ENCODE results near the gene CERK. TPM values are rescaled to one million over a fixed set of nuclear protein-coding genes. Genes with fewer than 3 reads are reported as not detected.

The CERK gene
- total RNA-seq, 1 donor from 2014 or later = 46.3 TPM

DNA sequence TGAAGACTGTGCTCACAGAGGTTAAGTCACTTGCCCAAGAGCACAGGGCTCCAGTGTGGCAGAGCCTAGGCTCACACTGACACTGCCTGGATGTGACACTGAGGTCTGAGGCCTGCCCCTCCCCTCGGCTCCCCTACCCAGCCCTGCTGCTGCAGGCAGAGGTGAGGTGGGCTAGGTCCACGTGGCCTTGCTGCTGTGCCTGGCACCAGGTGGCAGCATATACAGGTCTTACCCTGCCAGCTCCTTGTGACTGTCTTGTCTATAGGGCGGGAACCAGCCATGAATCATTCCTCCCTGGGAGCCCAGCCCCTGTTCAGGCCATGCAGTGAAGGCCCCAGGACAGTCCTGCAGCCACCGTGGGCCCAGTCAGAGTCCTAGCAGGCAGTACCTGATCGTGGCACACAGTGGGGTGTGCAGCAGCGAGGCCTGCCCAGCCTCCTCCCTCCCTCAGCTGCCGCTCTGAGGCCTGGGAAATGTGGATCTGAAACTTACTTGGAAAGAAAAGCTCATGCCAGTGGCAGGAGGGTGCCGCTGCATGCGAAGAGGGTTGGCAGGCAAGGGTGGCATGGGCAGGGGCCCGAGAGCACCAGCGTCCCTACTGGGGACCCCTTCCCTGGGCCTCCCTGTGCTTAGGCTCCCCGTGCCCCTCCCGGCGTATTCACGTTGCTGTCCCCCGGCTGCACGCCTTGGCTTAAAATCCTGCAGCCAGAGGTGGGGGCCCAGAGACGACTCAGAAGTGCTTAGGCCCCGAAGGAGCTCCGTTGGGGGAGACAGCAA lies 1.2 kb upstream of the CERK start:
- H3K36me3 ChIP-seq (ENCODE audit: control insufficient read depth, insufficient read depth, low read length) = no peaks in the 10 kb centered on the region
- TF ChIP-seq, protein P1, sequence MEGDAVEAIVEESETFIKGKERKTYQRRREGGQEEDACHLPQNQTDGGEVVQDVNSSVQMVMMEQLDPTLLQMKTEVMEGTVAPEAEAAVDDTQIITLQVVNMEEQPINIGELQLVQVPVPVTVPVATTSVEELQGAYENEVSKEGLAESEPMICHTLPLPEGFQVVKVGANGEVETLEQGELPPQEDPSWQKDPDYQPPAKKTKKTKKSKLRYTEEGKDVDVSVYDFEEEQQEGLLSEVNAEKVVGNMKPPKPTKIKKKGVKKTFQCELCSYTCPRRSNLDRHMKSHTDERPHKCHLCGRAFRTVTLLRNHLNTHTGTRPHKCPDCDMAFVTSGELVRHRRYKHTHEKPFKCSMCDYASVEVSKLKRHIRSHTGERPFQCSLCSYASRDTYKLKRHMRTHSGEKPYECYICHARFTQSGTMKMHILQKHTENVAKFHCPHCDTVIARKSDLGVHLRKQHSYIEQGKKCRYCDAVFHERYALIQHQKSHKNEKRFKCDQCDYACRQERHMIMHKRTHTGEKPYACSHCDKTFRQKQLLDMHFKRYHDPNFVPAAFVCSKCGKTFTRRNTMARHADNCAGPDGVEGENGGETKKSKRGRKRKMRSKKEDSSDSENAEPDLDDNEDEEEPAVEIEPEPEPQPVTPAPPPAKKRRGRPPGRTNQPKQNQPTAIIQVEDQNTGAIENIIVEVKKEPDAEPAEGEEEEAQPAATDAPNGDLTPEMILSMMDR (IDR thresholded peaks at IDR 0.05; ENCODE audit: insufficient read depth, low read length, poor library complexity, severe bottlenecking) = peak; percentile 75
- H3K4me3 ChIP-seq (ENCODE audit: low read depth, low read length) = peak overlapping the region; percentile 72
- DNase-seq (ENCODE audit: low read depth) = peak; percentile 77
- no peaks in the 10 kb centered on the region for H3K27me3 ChIP-seq (ENCODE audit: control insufficient read depth, insufficient read depth, low read length)

DNA sequence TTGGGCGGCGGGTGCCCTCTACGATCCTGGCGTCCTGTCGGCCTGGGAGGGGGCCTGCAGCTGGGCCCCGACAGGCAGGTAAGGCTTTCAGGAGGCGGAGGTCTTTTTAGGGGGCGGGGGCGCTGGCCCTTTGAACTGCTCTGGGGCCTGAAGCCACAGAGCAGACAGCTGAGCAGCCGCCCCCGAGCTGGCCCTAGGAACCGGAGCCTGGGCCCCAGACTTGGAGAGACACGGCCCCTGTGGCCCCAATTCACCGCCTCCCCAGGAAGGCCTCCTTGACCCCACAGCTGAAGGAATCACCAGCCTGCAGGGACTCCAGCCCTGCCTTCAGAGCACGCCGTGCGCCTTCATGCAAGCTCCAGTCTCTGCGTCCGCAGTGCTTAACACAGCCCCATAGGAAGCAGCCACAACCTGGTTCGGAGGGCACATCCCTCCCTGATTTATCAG lies 618 bp upstream of the CERK start:
- TF ChIP-seq, protein P1 (IDR thresholded peaks at IDR 0.05; ENCODE audit: insufficient read depth, low read length, poor library complexity, severe bottlenecking) = no peak
- Histone ChIP-seq H3K36me3 (ENCODE audit: control insufficient read depth, insufficient read depth, low read length) (no peaks in the 10 kb centered on the region), H3K4me3 (ENCODE audit: low read depth, low read length) (peak overlapping the region; percentile 72), H3K27me3 (ENCODE audit: control insufficient read depth, insufficient read depth, low read length) (no peaks in the 10 kb centered on the region)
- no peak for DNase-seq (ENCODE audit: low read depth)

DNA sequence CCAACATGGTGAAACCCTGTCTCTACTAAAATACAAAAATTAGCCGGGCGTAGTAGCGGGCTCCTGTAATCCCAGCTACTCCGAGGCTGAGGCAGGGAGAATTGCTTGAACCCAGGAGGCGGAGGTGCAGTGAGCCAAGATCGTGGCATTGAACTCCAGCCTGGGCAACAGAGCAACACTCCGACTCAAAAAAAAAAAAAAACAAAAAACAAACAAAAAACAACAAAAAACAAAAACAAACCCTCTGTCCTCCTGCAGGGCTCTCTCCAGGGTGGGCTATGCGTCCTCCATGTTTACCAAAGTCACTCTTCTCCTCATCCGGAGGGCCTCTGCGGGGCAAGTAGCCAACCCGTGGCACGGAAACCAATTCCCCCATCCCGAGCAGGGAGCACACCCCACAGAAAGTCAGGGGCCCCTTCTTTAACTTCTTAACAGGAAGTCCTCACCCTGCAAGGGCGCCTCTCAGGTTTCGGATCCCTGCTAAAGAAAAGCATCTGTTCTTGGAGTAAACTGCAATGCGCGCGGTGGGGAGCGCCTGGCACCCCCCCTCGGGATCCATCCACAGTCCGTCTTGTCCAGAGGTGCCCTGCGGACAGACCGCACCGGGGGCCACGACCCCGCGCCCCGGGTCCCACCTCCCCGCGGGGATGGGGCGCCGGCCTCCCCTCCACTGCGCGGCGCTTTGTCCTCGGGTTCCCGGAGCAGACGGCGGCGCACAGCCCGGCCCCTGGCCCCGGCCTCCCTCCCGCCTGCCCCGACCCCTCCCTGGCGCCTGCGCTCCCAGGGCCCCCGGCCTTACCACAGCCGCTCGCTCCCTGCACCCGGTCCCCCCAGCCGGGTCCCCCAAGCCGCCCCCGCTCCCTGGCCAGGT lies 712 bp downstream of the CERK start:
- Histone ChIP-seq H3K27me3 (ENCODE audit: control insufficient read depth, insufficient read depth, low read length) (no peaks in the 10 kb centered on the region), H3K4me3 (ENCODE audit: low read depth, low read length) (peak overlapping the region; percentile 72), H3K36me3 (ENCODE audit: control insufficient read depth, insufficient read depth, low read length) (no peaks in the 10 kb centered on the region)
- no peak for DNase-seq (ENCODE audit: low read depth)
- TF ChIP-seq, protein P1 (IDR thresholded peaks at IDR 0.05; ENCODE audit: insufficient read depth, low read length, poor library complexity, severe bottlenecking) = no peak

DNA sequence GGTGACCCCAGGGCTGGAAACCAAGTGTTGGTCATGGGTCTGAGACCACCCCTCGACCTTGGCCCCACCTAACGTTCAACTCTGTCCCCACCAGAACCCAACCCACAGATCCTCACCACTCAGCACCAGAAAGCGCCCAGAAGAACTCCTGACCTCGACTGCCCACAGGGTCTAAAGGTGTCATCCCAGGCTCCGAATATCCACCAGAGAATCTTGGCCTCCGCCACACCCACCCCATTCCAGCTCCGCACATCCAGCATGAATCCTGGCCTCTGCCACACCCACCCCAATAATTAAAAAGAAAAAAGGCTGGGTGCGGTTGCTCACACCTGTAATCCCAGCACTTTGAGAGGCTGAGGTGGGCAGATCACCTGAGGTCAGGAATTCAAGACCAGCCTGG lies 1.3 kb downstream of the CERK start:
- peak overlapping the region; percentile 72 for H3K4me3 ChIP-seq (ENCODE audit: low read depth, low read length)
- H3K36me3 ChIP-seq (ENCODE audit: control insufficient read depth, insufficient read depth, low read length) = no peaks in the 10 kb centered on the region
- no peak for DNase-seq (ENCODE audit: low read depth)
- TF ChIP-seq, protein P1 (IDR thresholded peaks at IDR 0.05; ENCODE audit: insufficient read depth, low read length, poor library complexity, severe bottlenecking) = no peak
- H3K27me3 ChIP-seq (ENCODE audit: control insufficient read depth, insufficient read depth, low read length) = no peaks in the 10 kb centered on the region

DNA sequence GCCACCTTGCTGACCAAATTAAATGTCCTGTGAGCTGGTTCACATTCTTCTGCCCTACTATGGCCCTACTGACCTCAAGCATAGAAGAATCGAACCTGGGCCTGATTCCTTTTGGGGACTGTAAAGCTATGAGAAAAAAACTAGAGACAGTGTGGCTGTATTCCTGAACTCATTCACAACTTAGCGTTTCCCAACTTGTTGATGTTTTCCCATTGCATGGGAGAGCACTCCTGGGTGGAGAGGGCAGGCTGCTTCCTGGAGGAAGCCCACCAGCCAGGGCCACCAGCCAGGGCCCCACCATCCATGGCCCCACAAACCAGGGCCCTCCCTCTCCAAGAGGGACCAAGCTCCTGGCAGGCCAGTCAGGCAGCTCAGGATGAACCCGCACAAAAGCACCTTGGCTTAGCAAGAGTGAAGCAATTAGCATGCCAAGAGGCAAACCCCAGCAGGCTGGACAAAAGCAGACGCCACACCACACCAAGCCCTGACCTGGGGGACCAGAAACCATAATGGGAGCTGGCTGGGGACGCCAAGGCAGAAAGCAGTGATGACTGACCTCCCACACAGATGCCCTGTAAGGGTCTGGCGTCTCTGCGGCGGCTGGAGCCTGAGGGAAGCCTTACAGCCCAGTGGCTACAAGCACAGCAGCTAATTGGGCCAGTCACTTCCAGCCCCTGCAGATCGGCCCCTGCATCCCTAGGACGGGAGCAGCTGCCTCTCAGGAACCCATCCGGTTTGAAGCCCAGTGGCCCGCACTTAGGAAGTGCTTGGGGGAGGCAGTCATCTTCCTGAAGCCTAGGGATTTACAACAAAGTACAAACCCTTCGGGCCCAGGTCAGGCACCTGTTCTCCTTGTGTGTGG lies 2.1 kb downstream of the CERK start:
- DNase-seq (ENCODE audit: low read depth) = no peak
- H3K36me3 ChIP-seq (ENCODE audit: control insufficient read depth, insufficient read depth, low read length) = no peaks in the 10 kb centered on the region
- no peaks in the 10 kb centered on the region for H3K27me3 ChIP-seq (ENCODE audit: control insufficient read depth, insufficient read depth, low read length)
- TF ChIP-seq, protein P1 (IDR thresholded peaks at IDR 0.05; ENCODE audit: insufficient read depth, low read length, poor library complexity, severe bottlenecking) = no peak
- no peak overlapping the region for H3K4me3 ChIP-seq (ENCODE audit: low read depth, low read length)

Data from kidney epithelial cell (primary cell).